HG03159 (cell line): ENCODE measurements around the gene PELI2.

ENCODE experiments used
- ATAC-seq: cut with Tn5 transposase; IDR thresholded peaks from one replicate; pipeline ENCODE4 v1.9.1; 2021; ENCODE audit warnings: mild to moderate bottlenecking, moderate library complexity; ENCODE audit not compliant: unreplicated experiment

Gene PELI2, protein sequence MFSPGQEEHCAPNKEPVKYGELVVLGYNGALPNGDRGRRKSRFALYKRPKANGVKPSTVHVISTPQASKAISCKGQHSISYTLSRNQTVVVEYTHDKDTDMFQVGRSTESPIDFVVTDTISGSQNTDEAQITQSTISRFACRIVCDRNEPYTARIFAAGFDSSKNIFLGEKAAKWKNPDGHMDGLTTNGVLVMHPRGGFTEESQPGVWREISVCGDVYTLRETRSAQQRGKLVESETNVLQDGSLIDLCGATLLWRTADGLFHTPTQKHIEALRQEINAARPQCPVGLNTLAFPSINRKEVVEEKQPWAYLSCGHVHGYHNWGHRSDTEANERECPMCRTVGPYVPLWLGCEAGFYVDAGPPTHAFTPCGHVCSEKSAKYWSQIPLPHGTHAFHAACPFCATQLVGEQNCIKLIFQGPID

DNA sequence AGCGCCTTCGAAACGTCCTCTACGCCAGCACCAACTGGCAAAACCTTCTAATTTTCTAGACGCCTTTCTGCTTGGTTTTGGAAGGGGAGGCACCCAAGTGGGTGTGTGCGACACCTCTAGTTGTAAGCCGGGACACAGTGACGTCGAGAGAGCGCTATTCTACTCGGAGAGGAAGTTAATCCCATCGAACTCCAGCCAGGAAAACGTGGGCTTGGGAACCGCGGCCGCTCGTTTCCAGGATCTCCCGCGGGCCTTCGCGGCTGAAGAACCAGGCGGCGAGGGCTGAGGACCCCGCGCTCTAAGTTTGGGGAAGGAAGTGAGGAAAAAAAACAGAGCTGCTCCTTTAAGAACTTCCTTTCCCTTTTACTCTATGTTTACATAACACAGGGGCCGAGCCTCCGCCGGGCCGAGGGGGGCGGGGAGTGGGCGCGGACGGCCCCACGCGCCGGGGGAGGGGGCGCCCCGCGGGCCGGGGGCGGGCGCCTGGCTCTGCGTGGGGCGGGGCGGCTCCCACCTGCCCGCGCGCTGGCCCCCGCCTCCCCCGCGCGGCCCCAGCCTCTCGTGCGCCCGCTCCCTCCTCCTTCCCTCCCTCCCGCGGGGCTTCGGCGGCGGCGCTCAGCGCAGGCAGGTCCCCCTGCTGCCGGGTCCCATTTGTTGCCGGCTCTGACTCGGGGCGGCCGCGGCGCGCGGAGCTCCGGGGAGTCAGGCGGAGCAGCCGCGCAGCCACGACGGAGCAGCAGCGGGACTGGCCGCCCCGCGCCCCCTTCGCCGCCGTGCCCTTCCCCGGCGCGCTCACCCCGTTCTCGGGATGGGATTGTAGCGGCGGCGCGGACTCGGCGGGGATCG, at the start of gene PELI2:
TSS of gene PELI2 (plus strand) at position 647 of the 846 bp plus-strand sequence. CDS start 250 bp downstream, outside the sequence.
- peak; percentile 77 for ATAC-seq

DNA sequence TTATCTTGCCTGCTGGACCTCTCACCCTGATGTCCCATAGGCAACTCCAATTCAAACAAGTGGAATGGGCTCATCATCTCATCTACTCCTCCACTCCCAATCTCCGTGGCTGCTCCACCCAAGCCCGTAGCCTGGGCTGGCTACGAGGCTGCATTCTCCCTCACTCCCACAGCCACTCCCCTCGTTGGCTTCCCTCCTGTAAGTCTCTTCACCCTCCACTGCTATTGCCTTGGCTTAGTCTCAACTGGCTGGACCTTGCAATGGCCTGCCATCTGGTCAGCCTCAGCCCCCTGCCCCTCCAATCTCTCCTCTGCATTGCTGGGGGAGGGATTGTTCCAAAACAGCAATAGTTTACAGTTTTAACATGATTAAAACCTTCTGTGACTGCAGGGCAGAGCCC, 44.4 kb upstream of the PELI2 start:
- no peak for ATAC-seq

DNA sequence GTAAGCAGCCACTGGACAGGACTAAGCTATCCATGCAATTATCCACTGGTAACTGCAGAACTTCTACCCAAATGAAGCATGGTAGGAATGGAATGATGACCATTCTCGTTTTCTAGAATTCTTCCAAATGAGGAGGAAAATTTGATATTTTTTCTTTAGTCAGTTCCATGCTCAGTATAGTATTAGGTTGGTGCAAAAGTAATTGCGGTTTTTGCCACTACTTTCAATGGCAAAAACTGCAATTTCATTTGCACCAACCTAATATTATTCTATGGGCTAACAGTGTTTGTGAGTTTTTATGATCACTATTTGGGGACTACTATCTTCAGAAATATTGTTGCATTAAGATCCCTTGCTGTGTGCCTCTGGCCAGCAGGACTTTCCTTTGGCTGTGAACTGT, 42.9 kb upstream of the PELI2 start:
- ATAC-seq, result no peak

DNA sequence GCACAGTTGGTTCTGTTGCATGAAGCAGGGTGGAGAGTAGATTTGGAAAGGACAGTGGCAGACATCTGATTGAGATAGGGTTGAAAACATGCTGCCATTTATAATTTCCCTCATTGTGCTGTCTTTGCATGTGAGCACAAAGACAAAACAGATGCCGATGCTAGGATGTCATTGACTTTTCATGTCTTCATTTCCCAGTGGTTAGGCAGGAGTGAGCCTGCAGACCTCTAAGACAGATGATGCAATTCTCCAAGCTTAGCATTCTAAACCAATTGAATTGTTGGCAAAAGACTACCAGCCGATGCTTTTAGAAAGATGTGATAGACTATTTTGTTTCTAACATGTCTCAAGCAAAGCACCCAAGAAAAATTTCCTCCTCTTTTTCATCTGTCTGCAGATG, 37.1 kb upstream of the PELI2 start:
- no peak for ATAC-seq

DNA sequence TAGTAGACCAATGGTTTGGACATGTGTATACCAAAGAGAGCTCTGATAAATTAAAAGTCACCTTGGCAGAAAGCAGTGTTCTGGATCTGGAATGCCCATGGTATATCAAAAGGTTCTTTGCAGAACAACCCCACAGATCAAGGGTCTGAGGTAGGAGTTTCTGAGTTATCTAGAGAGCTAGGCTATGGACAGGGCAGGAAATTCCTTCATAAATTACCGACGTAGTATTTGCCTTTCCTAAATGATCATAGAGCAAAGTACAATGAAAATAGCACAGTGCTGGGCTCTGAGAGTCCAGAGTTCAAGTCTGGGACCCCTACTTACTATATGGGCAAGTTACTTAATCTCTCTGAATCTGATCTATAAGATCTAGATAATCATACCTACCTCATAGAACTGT, 35.3 kb upstream of the PELI2 start:
- ATAC-seq, result no peak

DNA sequence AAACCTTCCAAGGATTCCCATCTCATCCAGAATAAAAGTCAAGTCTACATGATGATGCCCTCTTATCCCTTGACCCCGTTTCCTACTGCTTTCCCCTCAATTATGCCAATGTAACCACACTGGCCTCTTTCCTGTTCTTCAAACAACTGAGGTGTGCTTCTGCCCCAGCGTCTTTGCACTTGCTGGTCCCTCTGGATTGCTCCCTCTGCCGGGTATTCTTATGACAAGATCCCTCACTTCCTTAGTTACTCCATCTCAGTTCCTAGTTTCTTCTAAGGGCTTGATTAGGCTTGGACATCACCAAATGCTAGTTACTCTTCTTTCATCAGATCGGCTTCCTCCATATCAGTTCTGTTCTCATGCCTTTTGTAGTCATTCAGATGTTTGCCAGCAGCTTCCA, 32.7 kb upstream of the PELI2 start:
- no peak for ATAC-seq

DNA sequence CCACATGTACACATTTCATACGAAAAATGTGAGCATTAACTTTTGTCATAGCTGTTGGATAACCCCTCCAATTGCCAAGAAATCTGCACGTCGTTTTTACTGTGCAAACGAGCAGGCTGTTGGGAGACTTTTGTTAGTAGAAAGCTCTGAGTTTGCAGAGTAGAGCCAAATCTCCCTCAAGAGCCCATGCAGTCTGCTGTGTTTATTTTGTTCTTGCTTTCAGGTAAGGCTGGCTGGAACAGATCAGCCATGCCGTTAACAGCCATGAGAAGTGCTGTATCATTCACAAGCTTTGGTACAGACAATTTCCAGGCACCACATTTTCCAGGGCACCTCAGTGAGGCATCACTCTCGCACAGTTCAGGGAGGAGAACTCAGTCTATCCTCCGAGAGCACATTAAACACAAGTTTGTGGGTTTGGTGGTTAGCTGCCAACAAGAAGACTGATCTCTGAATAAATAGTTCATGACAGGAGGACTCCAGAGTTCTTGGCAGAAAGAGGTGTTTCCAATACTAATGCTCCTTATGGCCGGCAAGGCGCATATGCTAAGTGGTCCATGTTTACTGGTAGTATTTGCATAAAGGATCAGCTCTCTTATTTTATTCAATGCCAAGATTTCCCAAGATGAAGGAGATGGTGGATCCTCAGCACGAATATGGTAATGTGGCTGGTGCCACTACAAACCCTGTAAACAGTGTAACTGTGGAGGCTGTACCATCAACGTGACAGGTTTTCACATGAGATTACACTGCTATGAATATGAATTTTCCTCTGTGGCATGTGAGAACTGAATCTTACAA, 30.3 kb upstream of the PELI2 start:
- no peak for ATAC-seq

DNA sequence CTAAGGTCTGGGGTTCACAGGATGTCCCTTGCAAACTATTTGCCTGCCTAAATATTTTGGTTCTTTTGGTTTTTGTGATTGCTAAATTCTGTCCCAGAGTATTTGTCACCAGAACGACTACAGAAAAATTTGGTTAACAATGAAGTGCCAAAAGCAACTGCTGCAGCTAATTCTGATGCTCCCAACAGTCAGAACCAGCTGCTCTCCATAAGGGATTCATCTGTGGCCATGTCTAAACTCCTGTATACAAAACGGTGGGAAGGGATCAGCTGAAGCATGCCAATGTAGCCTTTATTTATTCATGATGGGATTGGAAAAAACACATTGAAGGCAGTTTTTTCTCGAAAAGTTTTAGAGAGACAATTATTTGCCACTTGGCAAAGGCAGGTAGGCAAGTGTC, 29.3 kb upstream of the PELI2 start:
- no peak for ATAC-seq

DNA sequence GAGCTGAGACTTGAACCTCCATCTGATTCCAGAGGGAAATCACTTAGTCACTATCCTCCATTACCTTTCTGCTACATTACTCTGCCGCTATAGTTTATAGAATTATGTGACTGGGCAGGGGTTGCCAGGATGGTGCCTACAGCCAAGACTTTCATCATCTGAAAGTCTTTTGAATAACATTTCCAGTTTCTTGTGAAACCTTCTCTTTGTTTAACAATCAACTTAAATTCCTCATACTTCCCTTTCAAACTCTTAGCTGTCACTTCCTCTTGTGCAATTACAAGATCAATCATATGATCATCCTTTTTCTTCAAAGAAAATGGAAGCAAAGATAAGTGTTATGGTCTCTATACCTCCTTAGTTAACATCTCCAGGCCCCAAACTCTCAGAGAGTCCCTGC, 25.4 kb upstream of the PELI2 start:
- no peak for ATAC-seq

DNA sequence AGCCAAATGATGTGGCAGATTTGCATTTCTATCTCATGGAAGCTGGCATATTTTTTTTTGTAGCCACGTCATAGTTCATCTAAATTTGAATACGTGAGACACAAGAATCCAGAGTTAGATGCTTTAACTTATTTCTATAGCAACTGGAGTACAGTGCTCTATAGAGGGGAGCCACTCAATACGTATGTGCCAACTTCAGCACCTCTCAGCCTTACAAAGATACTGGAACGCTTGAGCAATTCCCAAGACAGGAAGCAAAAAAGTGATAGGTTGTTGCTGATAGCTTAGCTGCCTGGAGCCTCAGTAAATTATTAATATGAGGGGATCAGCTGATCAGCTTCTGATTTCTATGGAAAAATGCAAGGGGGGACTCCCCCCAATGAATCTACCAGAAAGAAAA, 24.1 kb upstream of the PELI2 start:
- no peak for ATAC-seq

DNA sequence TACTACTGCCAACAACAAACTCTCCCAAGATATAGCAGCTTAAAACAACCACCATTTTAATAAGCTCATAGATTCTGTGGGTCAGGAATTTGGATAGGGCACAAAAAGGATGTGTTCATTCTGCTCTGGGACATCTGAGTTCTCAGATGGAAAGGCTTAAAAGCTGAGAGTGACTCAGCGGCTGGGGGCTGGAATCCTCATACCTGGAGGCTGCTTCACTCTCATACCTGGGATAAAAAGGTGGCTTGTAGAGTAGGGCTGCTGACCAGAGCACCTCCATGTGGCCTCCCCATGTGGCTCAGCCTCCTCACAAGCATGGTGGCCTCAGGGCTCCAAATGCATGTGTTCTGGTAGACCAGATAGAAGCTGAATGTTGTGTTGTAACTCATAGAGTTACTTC, 20.2 kb upstream of the PELI2 start:
- no peak for ATAC-seq

DNA sequence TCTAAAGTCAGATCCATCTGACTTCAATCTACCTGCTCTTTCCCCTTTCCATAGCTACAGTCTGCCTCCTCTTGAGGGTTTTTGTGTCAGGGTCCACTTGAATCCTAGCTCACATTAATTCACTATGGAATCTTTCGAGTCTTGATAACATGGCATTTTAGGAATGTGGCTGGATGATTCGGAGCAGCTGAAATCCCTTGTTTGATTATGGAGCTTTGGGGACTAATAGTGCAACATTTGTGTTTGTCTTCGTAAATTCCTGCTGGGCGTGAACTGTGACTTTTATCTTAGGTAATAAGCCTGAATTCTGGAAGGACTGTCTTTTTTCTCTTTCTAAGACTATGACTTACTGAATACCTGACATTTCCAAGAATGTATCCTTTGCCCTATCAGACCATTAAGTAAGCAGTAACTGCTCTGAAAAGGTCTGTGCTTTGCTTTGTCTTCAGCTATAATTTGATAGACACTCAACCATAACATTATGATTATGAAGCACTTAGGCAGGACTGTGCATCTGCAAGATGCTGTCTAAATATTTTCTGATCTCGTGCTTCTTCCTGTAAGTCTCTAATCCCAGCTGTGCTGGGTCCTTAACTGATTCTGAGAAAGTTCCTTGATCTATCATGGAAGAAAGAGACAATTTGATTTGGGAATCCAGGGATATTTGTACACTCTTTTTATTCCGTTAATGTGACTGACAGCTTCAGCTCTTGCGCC, 19.0 kb upstream of the PELI2 start:
- no peak for ATAC-seq

DNA sequence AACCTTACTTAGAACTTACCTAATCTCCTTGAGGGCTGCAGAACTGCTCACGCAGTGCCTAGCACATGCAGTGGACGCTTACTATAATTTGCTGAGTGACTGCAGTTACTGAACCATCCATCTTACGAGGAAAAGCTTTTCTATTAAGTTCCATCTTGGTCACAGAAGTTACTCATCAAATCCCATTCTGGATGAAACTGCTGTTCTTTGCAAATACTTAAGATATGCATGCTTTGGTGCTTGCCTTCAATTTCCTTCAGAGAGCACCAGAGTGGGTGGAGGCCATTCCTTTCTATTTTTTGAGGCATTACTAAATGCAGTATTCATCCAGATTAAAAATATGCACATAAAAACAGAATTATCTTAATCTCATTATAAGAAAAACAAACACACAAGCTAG, 17.7 kb upstream of the PELI2 start:
- no peak for ATAC-seq

DNA sequence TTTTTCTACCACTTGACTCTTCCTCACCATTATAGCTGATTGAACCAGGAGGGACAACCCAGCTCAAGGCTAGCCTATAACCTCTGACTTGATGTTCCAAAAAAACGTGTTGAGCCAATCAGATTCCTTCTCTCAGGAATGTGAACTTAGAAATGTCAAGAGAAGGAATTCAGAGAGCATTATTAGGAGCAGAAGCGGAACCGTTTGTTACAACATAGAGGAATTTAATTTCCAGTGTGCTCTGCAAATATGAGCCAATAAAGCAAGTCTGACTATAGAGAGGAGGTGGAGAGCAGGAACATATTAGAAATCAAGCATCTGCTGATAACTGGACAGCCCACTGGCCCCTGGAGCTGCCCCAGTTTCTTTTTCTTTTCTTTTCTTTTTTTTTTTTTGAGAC, 15.3 kb upstream of the PELI2 start:
- ATAC-seq, result no peak

DNA sequence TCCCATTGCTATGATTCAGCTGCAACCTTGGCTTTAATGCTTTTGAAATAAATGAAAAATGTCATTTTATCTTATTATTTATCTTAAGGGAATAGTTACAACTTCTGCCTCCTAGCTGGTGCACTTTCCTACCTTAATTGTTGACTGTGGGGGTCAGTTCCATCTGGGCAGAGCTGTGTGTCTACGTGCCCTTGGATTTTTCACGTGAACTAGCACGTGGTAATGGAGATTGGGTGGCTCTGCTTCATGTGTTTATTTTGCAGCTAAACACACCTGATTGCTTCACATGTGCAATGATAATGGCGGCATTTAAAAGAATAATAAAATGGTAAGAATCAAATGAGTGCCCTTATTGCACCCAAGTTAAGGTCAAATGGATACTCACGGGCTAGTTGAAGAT, 10.6 kb upstream of the PELI2 start:
- ATAC-seq, result no peak

DNA sequence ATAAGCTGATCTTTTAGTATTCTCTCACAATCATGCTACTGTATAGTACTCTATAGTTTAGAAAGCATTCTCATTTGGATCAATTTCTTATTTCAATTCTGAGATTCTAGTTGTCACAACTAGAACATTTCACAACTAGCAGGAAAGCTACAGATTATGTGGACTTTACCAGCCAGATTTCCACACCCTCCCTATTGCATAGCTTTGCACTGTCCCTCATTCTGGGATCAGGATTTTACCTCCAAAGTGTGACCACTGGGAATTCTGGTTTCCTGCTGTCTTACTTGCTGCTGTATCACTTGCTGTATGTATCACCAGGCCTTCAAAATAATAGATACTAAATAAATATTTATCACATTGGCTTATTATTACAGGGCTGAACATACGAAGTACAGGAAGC, 10.2 kb upstream of the PELI2 start:
- no peak for ATAC-seq

DNA sequence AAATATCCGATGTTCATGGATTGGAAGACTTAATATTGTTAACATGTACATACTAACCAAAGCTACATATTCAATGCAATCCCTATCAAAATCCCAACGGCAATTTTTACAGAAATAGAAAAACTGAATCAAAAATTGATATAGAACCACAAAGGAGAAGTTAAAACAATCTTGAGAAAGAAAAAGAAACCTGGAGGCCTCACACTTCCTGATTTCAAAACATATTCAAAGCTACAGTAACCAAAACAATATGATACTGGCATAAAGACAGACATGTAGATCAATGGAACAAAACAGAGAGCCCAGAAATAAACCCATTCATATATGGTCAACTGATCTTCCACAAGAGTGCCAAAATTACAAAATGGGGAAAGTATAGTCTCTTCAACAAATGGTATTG, 5.4 kb upstream of the PELI2 start:
- no peak for ATAC-seq

DNA sequence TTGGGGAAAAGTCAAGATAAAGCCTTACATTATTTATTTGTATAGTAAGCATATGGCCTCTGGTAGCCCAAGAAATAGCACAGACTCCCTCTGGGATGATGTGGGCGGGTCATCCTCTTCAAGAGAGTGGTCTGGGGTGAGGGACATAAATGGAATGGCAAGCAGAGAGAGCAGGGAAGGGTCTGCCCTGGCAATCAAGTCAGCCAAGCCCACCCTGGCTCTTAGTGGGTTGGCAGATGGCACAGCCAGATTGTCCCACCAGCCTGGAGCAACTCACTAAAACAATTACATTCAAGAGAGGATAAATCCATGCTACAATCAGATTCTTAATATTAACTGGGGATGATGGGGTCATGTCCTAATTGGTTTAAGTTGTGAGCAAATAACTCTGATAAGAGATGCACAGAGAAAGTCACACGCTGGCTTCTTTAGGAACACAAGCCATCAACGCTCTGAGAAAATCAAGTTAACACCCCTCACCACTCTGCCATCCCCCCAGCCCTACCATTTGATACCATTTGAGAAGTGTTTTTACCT, 2.8 kb upstream of the PELI2 start:
- no peak for ATAC-seq

DNA sequence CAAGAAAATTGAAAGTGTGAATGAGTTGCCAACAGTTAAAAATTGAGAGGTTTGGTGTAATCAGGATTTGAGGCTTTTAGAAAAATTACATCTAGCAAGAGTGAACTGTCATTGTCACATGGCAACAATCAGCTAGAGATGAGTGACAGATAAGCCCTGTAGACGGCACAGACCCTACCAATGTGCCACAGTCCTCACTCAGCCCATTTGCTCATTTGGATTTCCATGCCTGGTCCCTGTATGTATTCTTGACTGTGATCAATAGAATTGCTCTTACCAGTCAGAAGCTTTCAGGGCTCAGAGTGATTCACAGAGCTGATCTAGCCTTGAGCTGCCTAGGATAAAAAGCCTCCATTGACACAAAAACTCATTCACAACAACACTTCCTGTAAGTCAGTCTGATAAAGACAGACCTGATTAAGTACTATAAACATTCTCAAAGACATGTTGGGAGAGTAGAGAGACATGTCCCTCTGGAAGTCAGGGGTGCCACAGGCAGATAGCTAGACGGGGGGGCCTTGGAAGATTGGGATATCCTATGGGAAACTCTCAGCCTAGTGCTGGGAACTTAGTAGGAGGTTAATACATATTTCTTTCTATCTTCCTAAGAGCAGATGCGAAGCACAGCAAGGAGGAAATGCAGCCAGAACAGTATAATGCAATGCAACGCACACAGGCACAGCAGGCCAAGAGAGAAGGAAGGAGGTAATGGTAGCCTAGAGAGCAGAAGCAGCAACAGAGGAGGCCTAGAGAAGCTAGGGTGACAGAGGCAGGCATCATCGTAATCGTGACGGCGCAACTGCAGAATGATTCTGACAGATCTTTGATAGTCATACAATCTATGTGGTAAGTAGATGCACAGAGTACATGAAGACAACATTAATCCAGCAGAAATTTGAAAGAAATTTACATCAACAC, 2.0 kb upstream of the PELI2 start:
- ATAC-seq, result no peak
